ENCODE measurements around the gene C17orf114.

C17orf114 gene

GRCh38 chr17:4802228-4802627 is at the start of gene C17orf114:
Gene C17orf114, minus strand, starts transcription at chr17:4802328.
- no peak for TF ChIP-seq CTCF (IDR thresholded peaks at IDR 0.05; ENCODE audit: unreplicated experiment)
- H3K9me3 Mint-ChIP-seq (ENCODE audit: low read depth), result no peaks in the 10 kb centered on the region
- peaks cover 9% of the 10 kb centered on the region for H3K36me3 Mint-ChIP-seq (ENCODE audit: insufficient read depth)
- H3K27me3 Mint-ChIP-seq, result no peaks in the 10 kb centered on the region
- H3K4me1 Mint-ChIP-seq (ENCODE audit: low read depth), result peaks cover 4% of the 10 kb centered on the region
- H3K27ac Mint-ChIP-seq, result no peak within 1 kb of the TSS
- no peak within 1 kb of the TSS for H3K4me3 Mint-ChIP-seq (ENCODE audit: low read depth)
- DNase-seq (ENCODE audit: low spot score, unreplicated experiment), result no peak

GRCh38 chr17:4851084-4851483 is 49.0 kb upstream of the C17orf114 start:
- DNase-seq (ENCODE audit: low spot score, unreplicated experiment), result no peak
- Mint-ChIP-seq H3K4me3 (ENCODE audit: low read depth) (no peak overlapping the region), H3K27me3 (no peaks in the 10 kb centered on the region), H3K9me3 (ENCODE audit: low read depth) (no peaks in the 10 kb centered on the region), H3K36me3 (ENCODE audit: insufficient read depth) (peaks cover 3% of the 10 kb centered on the region), H3K27ac (peak overlapping the region; percentile 23), H3K4me1 (ENCODE audit: low read depth) (peaks cover 21% of the 10 kb centered on the region)
- TF ChIP-seq CTCF (IDR thresholded peaks at IDR 0.05; ENCODE audit: unreplicated experiment), result no peak

GRCh38 chr17:4850246-4850645 is 48.1 kb upstream of the C17orf114 start:
- no peak for DNase-seq (ENCODE audit: low spot score, unreplicated experiment)
- Mint-ChIP-seq H3K27me3 (no peaks in the 10 kb centered on the region), H3K4me3 (ENCODE audit: low read depth) (no peak overlapping the region), H3K36me3 (ENCODE audit: insufficient read depth) (peaks cover 3% of the 10 kb centered on the region), H3K9me3 (ENCODE audit: low read depth) (no peaks in the 10 kb centered on the region), H3K27ac (no peak overlapping the region), H3K4me1 (ENCODE audit: low read depth) (peaks cover 21% of the 10 kb centered on the region)
- TF ChIP-seq CTCF (IDR thresholded peaks at IDR 0.05; ENCODE audit: unreplicated experiment), result no peak

GRCh38 chr17:4849011-4849536 is 46.9 kb upstream of the C17orf114 start:
- Mint-ChIP-seq H3K27ac (peak overlapping the region; percentile 91), H3K27me3 (no peaks in the 10 kb centered on the region), H3K9me3 (ENCODE audit: low read depth) (no peaks in the 10 kb centered on the region), H3K4me3 (ENCODE audit: low read depth) (no peak overlapping the region), H3K36me3 (ENCODE audit: insufficient read depth) (no peaks in the 10 kb centered on the region), H3K4me1 (ENCODE audit: low read depth) (peaks cover 21% of the 10 kb centered on the region)
- no peak for TF ChIP-seq CTCF (IDR thresholded peaks at IDR 0.05; ENCODE audit: unreplicated experiment)
- no peak for DNase-seq (ENCODE audit: low spot score, unreplicated experiment)

GRCh38 chr17:4846635-4847390 is 44.7 kb upstream of the C17orf114 start:
- H3K4me1 Mint-ChIP-seq (ENCODE audit: low read depth), result peaks cover 21% of the 10 kb centered on the region
- H3K27me3 Mint-ChIP-seq, result no peaks in the 10 kb centered on the region
- no peaks in the 10 kb centered on the region for H3K9me3 Mint-ChIP-seq (ENCODE audit: low read depth)

More at GRCh38 chr17:4846635-4847390, 44.7 kb upstream of the C17orf114 start:
- no peaks in the 10 kb centered on the region for H3K36me3 Mint-ChIP-seq (ENCODE audit: insufficient read depth)
- no peak for DNase-seq (ENCODE audit: low spot score, unreplicated experiment)
- no peak overlapping the region for H3K4me3 Mint-ChIP-seq (ENCODE audit: low read depth)
- no peak for TF ChIP-seq CTCF (IDR thresholded peaks at IDR 0.05; ENCODE audit: unreplicated experiment)
- no peak overlapping the region for H3K27ac Mint-ChIP-seq

Data from progenitor cell of endocrine pancreas (in vitro differentiated cells).